ENCODE results near the gene LIFR. TPM values are rescaled to one million over a fixed set of nuclear protein-coding genes. Genes with fewer than 3 reads are reported as not detected.
A peak's percentile ranks its signal among the peaks of the same experiment; 100 is the strongest.

LIFR gene
- total RNA-seq, 6 donors from 2014 or later, result 69.1 to 103 (median 85.8) TPM

- H3K27me3 ChIP-seq, result no peaks in the 10 kb centered on the region
- WGBS, 2 donors, result 88 to 97% methylated on average over 5 of the region's 5 CpGs
- no peak overlapping the region for H3K4me3 ChIP-seq
- no peak for DNase-seq
- H3K36me3 ChIP-seq, result no peaks in the 10 kb centered on the region
- TF ChIP-seq POLR2AphosphoS5 (IDR thresholded peaks at IDR 0.05) (no peak), CTCF (IDR thresholded peaks at IDR 0.05) (no peak), EP300 (IDR thresholded peaks at IDR 0.05) (no peak), POLR2A (IDR thresholded peaks at IDR 0.05) (no peak)
- no peak overlapping the region for H3K27ac ChIP-seq
- no peaks in the 10 kb centered on the region for H3K9me3 ChIP-seq
- no peak for ATAC-seq (ENCODE audit: low FRiP score in 2 of 2)
- peaks cover 0 to 31% (median 12%) of the 10 kb centered on the region in 4 donors for H3K4me1 ChIP-seq
Measured at GRCh38 chr5:38563624-38564023, 7.2 kb upstream of the LIFR start.

GRCh38 chr5:38562444-38563210, 6.2 kb upstream of the LIFR start:
- Histone ChIP-seq H3K4me1 (peaks cover 0 to 40% (median 18%) of the 10 kb centered on the region in 4 donors), H3K9me3 (no peaks in the 10 kb centered on the region), H3K27me3 (no peaks in the 10 kb centered on the region), H3K4me3 (no peak overlapping the region), H3K27ac (no peak overlapping the region), H3K36me3 (no peaks in the 10 kb centered on the region)
- ATAC-seq (ENCODE audit: low FRiP score in 2 of 2) (no peak), DNase-seq (no peak)
- TF ChIP-seq CTCF (IDR thresholded peaks at IDR 0.05) (no peak), EP300 (IDR thresholded peaks at IDR 0.05) (no peak), POLR2AphosphoS5 (IDR thresholded peaks at IDR 0.05) (no peak)
- WGBS, 2 donors, result 83 to 89% methylated on average over 5 of the region's 5 CpGs

- no peak for DNase-seq
Measured at GRCh38 chr5:38559428-38559827, 3.0 kb upstream of the LIFR start.

GRCh38 chr5:38557792-38558191, 1.3 kb upstream of the LIFR start:
- peaks cover 3 to 59% (median 21%) of the 10 kb centered on the region in 4 donors for H3K4me1 ChIP-seq

More at GRCh38 chr5:38559428-38559827, 3.0 kb upstream of the LIFR start:
- TF ChIP-seq CTCF (IDR thresholded peaks at IDR 0.05), result no peak
- no peak for TF ChIP-seq EP300 (IDR thresholded peaks at IDR 0.05)
- TF ChIP-seq POLR2A (IDR thresholded peaks at IDR 0.05), result no peak
- TF ChIP-seq POLR2AphosphoS5 (IDR thresholded peaks at IDR 0.05), result no peak
- peaks cover 0 to 5% (median 0%) of the 10 kb centered on the region in 4 donors for H3K27me3 ChIP-seq
- no peaks in the 10 kb centered on the region for H3K36me3 ChIP-seq
- peaks cover 3 to 53% (median 20%) of the 10 kb centered on the region in 4 donors for H3K4me1 ChIP-seq
- 35 to 44% methylated on average over 3 of the region's 3 CpGs for WGBS, 2 donors
- peak overlapping the region in 1 of 4 donors; percentile 48 for H3K27ac ChIP-seq
- no peaks in the 10 kb centered on the region for H3K9me3 ChIP-seq
- no peak overlapping the region for H3K4me3 ChIP-seq
- no peak for ATAC-seq (ENCODE audit: low FRiP score in 2 of 2)

More at GRCh38 chr5:38557792-38558191, 1.3 kb upstream of the LIFR start:
- H3K36me3 ChIP-seq, result no peaks in the 10 kb centered on the region
- no peak for DNase-seq
- TF ChIP-seq CTCF (IDR thresholded peaks at IDR 0.05), result no peak
- no peaks in the 10 kb centered on the region for H3K9me3 ChIP-seq
- ATAC-seq (ENCODE audit: low FRiP score in 2 of 2), result no peak
- 37% methylated on average over 6 of the region's 6 CpGs for WGBS, 2 donors
- H3K27ac ChIP-seq, result peak overlapping the region in 3 of 4 donors; percentile 94 to 98 (median 95)
- peak overlapping the region; percentile 70 to 97 (median 86) for H3K4me3 ChIP-seq
- H3K27me3 ChIP-seq, result peaks cover 0 to 5% (median 0%) of the 10 kb centered on the region in 4 donors
